ENCODE measurements around the gene TRAF1. TPM values are rescaled to one million over a fixed set of nuclear protein-coding genes. Genes with fewer than 3 reads are reported as not detected.

Gene TRAF1
- 1.5 and 1.7 TPM in 2 replicates for total RNA-seq

GRCh38 chr9:120926397-120926928, at the start of gene TRAF1:
Gene TRAF1, minus strand, starts transcription at chr9:120926796. Its CDS starts 721 bp downstream, at chr9:120926075.

GRCh38 chr9:120876842-120877240, 49.8 kb downstream of the TRAF1 start, which contains the start of gene PHF19:
Gene PHF19, minus strand, starts transcription at chr9:120877188. Its CDS starts 2,447 bp downstream, at chr9:120874741.

Other genes starting within 250 kb of the TRAF1 start
- gene MEGF9, start 212.3 kb downstream of the TRAF1 start, total RNA-seq, result 6.6 and 7.8 TPM in 2 replicates
- gene FBXW2, start 133.4 kb downstream of the TRAF1 start, total RNA-seq, result 28.8 and 38.7 TPM in 2 replicates
- 20.6 and 22.0 TPM in 2 replicates for gene PSMD5, start 83.9 kb downstream of the TRAF1 start, total RNA-seq
- 18.4 and 42.7 TPM in 2 replicates for gene PHF19, start 49.6 kb downstream of the TRAF1 start, total RNA-seq
- gene C5, start 123.5 kb upstream of the TRAF1 start, total RNA-seq, result 1.6 and 1.7 TPM in 2 replicates
- 6.3 and 10.5 TPM in 2 replicates for gene CNTRL, start 148.2 kb upstream of the TRAF1 start, total RNA-seq

All from endothelial cell of coronary artery (primary cell).